K562 (cell line): ENCODE measurements around the gene DAB2IP.

Experiments
- EGR1 ChIP-seq: fragments of 450-650 bp; conservative IDR thresholded peaks from 2 replicates; pipeline ENCODE4 v1.6.1; 2017; ENCODE audit warnings: mild to moderate bottlenecking
- POLR2A ChIP-seq: fragments of 450-650 bp; conservative IDR thresholded peaks from 2 replicates; pipeline ENCODE4 v1.6.1; 2016

DNA sequence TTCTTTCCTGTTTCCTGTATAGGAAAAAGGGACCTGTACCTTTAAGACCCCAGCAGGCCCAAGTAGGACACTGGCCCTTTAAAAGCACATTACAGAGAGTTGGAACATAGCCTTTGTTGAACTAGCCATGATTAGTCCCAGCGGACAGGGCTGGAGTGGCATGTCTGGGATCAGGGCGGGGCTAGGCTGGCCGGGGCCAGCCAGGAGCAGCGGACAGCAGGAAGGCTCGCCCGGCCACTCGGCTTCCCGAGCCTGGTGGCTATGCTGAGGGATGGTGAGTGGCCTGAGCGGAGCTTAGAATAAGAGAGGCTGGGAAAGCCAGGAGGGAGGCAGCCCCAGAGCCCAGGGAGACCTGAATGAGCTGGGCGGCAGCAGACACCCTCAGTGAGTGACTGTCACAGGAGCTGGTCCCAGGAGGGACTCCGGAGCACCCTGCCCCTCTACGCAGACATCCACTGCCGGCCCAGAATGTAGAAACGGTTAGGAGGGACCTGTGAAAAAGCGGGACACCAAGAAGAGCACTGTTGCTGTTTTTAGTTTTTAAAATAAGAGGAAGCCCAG lies 92.1 kb downstream of the DAB2IP start:
- no peak for TF ChIP-seq EGR1
- TF ChIP-seq POLR2A: no peak
